Left hindlimb (tissue), 1 donor: Measurements from ENCODE around the gene UBE2E1.

Experiments used
- DNase-seq: peaks from one replicate; pipeline ENCODE4 v3.0.0-alpha.2; 2018

UBE2E1 gene

GRCh38 chr3:23796518-23796917 is 9.2 kb upstream of the UBE2E1 start:
- no peak for DNase-seq

GRCh38 chr3:23797491-23797890 is 8.3 kb upstream of the UBE2E1 start:
- no peak for DNase-seq

GRCh38 chr3:23798456-23798855 is 7.3 kb upstream of the UBE2E1 start:
- no peak for DNase-seq

GRCh38 chr3:23798876-23799275 is 6.9 kb upstream of the UBE2E1 start:
- DNase-seq: no peak

- DNase-seq: no peak
Observed at GRCh38 chr3:23800731-23801130, 5.0 kb upstream of the UBE2E1 start.

GRCh38 chr3:23804441-23805209 is 1.1 kb upstream of the UBE2E1 start:
- no peak for DNase-seq

- DNase-seq: no peak
Observed at GRCh38 chr3:23805210-23805632, 534 bp upstream of the UBE2E1 start.

GRCh38 chr3:23806534-23807423 is 1.0 kb downstream of the UBE2E1 start:
- DNase-seq: peak; percentile 66

GRCh38 chr3:23807424-23808015 is 1.8 kb downstream of the UBE2E1 start:
- DNase-seq: no peak

GRCh38 chr3:23808525-23808924 is 2.8 kb downstream of the UBE2E1 start:
- DNase-seq: no peak

GRCh38 chr3:23809294-23809693 is 3.5 kb downstream of the UBE2E1 start:
- no peak for DNase-seq

GRCh38 chr3:23809840-23810342 is 4.1 kb downstream of the UBE2E1 start:
- no peak for DNase-seq

- DNase-seq: peak; percentile 69
Observed at GRCh38 chr3:23810343-23811184, 4.8 kb downstream of the UBE2E1 start.

GRCh38 chr3:23811185-23811527 is 5.4 kb downstream of the UBE2E1 start:
- no peak for DNase-seq

- DNase-seq: no peak
Observed at GRCh38 chr3:23811919-23812318, 6.2 kb downstream of the UBE2E1 start.

- no peak for DNase-seq
Observed at GRCh38 chr3:23815879-23816278, 10.1 kb downstream of the UBE2E1 start.

GRCh38 chr3:23816721-23817120 is 11.0 kb downstream of the UBE2E1 start:
- DNase-seq: no peak

- no peak for DNase-seq
Observed at GRCh38 chr3:23817508-23818223, 11.9 kb downstream of the UBE2E1 start.

- DNase-seq: no peak
Observed at GRCh38 chr3:23819599-23820360, 14.0 kb downstream of the UBE2E1 start.

- no peak for DNase-seq
Observed at GRCh38 chr3:23820888-23821287, 15.1 kb downstream of the UBE2E1 start.

- no peak for DNase-seq
Observed at GRCh38 chr3:23821858-23822257, 16.1 kb downstream of the UBE2E1 start.
